HepG2 (cell line): ENCODE measurements around the gene GLIS1. TPM values are rescaled to one million over a fixed set of nuclear protein-coding genes. Genes with fewer than 3 reads are reported as not detected.

Experiments used
- BCL6 ChIP-seq: IDR thresholded peaks from 2 replicates; pipeline ENCODE4 v1.6.1; 2016; ENCODE audit warnings: missing genetic modification reagents, missing compliant biosample characterization
- BHLHE40 ChIP-seq: IDR thresholded peaks from 2 replicates; pipeline ENCODE4 v1.6.1; 2011; ENCODE audit warnings: low read length, improper control_type of control experiment
- FOXA1 ChIP-seq, 2 experiments: fragments of 450-650 bp in 1 of 2; sonication (generic) in 1 of 2; formaldehyde crosslinking in 1 of 2; IDR thresholded peaks; 2 replicates each; pipeline versions ENCODE4 v1.4.0 to v1.6.1; 2016 to 2020; ENCODE audit warnings: missing genetic modification reagents in 1 of 2
- MYC ChIP-seq: sonication (generic); formaldehyde crosslinking; IDR thresholded peaks from 2 replicates; pipeline ENCODE4 v1.9.0; 2021; ENCODE audit warnings: missing genetic modification reagents, borderline replicate concordance
- TEAD3 ChIP-seq: optimal IDR thresholded peaks from 2 replicates; pipeline ENCODE3; 2016; ENCODE audit warnings: borderline replicate concordance
- TFDP1 ChIP-seq: IDR thresholded peaks from 2 replicates; pipeline ENCODE4 v1.6.1; 2016; ENCODE audit warnings: missing compliant biosample characterization, missing genetic modification reagents, borderline replicate concordance
- ZBTB4 ChIP-seq: sonication (generic); formaldehyde crosslinking; IDR thresholded peaks from 2 replicates; pipeline ENCODE4 v1.4.0; 2020; ENCODE audit warnings: missing genetic modification reagents, mild to moderate bottlenecking, borderline replicate concordance
- ZBTB8A ChIP-seq: sonication (generic); formaldehyde crosslinking; IDR thresholded peaks from 2 replicates; pipeline ENCODE4 v1.4.0; 2020; ENCODE audit warnings: mild to moderate bottlenecking, low read depth, missing genetic modification reagents, borderline replicate concordance
- ZFP41 ChIP-seq: sonication (generic); formaldehyde crosslinking; IDR thresholded peaks from 2 replicates; pipeline ENCODE4 v1.4.0; 2020; ENCODE audit warnings: mild to moderate bottlenecking, missing genetic modification reagents, borderline replicate concordance
- ZNF496 ChIP-seq: sonication (generic); formaldehyde crosslinking; IDR thresholded peaks from 2 replicates; pipeline ENCODE4 v1.8.1; 2023; ENCODE audit warnings: mild to moderate bottlenecking, moderate library complexity, missing genetic modification reagents; ENCODE audit not compliant: insufficient replicate concordance
- ZNF687 ChIP-seq: sonication (generic); formaldehyde crosslinking; IDR thresholded peaks from 2 replicates; pipeline ENCODE4 v1.5.1; 2020; ENCODE audit warnings: mild to moderate bottlenecking, missing genetic modification reagents, moderate library complexity
- polyA plus RNA-seq, 8 experiments: library from polyadenylated mRNA; depleted of rRNA in 3 of 8; stranded (reverse) in 7 of 8; unstranded in 1 of 8; fragments of >200 nt; fragmentation: Illumina TruSeq in 4 of 8; extraction: Trizol in 4 of 8; gene quantifications; 2 replicates each; pipeline versions ENCODE4 v1.2.1 to v1.2.3, GENCODE V29; 2011 to 2016; ENCODE audit warnings: low read depth in 4 of 8, missing spikeins in 1 of 8, mixed read lengths in 1 of 8; ENCODE audit not compliant: insufficient read depth in 1 of 8
- total RNA-seq, 5 experiments: library from RNA; depleted of rRNA; stranded (reverse); fragments of >200 nt; fragmentation: Illumina TruSeq; extraction: Trizol; gene quantifications; 2 replicates each; pipeline ENCODE4 v1.2.3, GENCODE V29; 2016; ENCODE audit warnings: low read depth in 1 of 5

Gene GLIS1
- total and polyA plus RNA-seq, 2 of the 13 experiments (the other 11 are each of a cell fraction or from before 2014, with no cell fraction given): 0.03 TPM; not detected in 1

GRCh38 chr1:53526451-53527101, 212.4 kb downstream of the GLIS1 start (continued):
- TF ChIP-seq ZNF687 (CRISPR knock-in tag) (peak; percentile 70), BCL6 (CRISPR knock-in tag) (peak; percentile 89), TEAD3 (peak; percentile 56), ZBTB4 (CRISPR knock-in tag) (0 out of 2 replicates have a peak, but pooled peaks have one; percentile 27), ZNF496 (CRISPR knock-in tag) (no peak), TFDP1 (CRISPR knock-in tag) (peak; percentile 33; the same call in 1 of the 2 replicates), MYC (CRISPR knock-in tag) (0 out of 2 replicates have a peak, but pooled peaks have one; percentile 21), FOXA1 (IDR thresholded peaks at IDR 0.05) (no peak), FOXA1 (CRISPR knock-in tag; IDR thresholded peaks at IDR 0.05) (peak; percentile 45; the same call in 1 of the 2 replicates), ZBTB8A (no peak), BHLHE40 (peak; percentile 41; the same call in 1 of the 2 replicates), ZFP41 (CRISPR knock-in tag) (no peak)
- TF ChIP-seq, all 625 proteins: peak for 16
